OCI-LY3 (cell line): ENCODE measurements around the gene ADAM11.

Experiments used
- CTCF ChIP-seq: fragments of 200-600, 300-600 bp; sonication (generic); IDR thresholded peaks from 2 replicates; pipeline ENCODE4 v1.5.1; 2014; ENCODE audit warnings: antibody characterized with exemption, low read length, low read depth
- EZH2phosphoT487 ChIP-seq: fragments of 200-600 bp; shearing (Covaris generic); IDR thresholded peaks from 2 replicates; pipeline ENCODE4 v1.6.1; 2018; ENCODE audit warnings: antibody characterized with exemption, mixed run types, low read depth

DNA sequence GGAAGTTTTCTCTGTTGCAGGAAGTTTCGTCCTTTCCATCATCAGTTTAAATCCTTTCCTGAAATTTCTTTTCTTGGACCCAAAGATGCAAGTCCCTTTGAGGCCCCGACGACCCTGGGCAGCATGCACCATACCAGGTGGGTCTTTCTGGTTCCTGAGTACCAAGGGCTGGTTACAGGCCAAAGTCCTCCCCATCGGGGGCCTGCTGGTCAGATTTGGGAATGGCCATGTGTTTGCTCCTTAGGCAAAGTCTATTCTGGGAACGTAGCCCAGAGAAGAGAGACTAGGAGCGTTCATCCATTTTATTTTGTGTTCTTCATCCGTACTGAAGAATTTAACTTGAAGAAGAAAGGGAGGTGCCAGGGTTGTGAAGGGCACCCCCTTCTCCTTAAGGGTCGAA, 17.5 kb upstream of the ADAM11 start:
- TF ChIP-seq CTCF (no peak), EZH2phosphoT487 (no peak)
